CD4-positive, alpha-beta T cell treated with Interleukin-6 at 100 ng/mL for 8 hours (primary cell): ENCODE results near the gene MYOM1.
"Not testable (repeated sequence)": the region's sequence is repeated elsewhere in the genome, so short reads cannot be mapped to it uniquely, and the experiment has no call there.

Source experiments
- DNase-seq: peaks from one replicate; pipeline ENCODE4 v3.0.0-alpha.2; 2020; ENCODE audit warnings: mixed read lengths, low spot score

Gene MYOM1

GRCh38 chr18:3248658-3249359 lies 29.0 kb upstream of the MYOM1 start:
- DNase-seq: peak; percentile 56

DNA sequence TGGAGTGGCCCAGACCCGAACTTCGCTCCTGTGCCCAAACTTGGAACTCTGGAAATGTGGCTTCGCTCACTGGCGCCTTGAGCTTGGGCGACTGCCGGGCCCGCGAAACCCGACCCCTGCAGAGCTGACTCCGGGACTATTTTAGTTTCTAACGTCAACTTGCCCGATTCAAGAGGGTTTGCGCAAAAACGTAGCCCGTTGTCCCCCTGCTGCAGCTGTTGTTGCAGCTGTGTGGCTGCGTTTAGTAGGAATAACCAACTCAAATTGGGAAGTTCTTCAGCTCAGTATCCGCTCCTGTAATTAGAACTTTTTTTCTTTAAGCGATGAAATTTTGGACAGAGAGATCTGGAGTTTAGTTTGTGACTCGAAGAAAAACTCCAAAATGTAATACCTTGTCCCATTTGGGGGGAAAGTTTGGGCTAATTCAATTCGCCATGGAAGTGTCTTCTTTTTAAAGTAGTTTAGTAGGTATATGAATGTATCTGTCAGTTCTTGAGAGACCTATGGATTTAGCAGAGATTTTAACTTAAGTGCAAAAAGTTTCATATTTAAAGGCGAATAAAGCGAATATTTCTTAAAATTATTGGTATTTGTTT lies 28.4 kb upstream of the MYOM1 start:
- DNase-seq: no peak

DNA sequence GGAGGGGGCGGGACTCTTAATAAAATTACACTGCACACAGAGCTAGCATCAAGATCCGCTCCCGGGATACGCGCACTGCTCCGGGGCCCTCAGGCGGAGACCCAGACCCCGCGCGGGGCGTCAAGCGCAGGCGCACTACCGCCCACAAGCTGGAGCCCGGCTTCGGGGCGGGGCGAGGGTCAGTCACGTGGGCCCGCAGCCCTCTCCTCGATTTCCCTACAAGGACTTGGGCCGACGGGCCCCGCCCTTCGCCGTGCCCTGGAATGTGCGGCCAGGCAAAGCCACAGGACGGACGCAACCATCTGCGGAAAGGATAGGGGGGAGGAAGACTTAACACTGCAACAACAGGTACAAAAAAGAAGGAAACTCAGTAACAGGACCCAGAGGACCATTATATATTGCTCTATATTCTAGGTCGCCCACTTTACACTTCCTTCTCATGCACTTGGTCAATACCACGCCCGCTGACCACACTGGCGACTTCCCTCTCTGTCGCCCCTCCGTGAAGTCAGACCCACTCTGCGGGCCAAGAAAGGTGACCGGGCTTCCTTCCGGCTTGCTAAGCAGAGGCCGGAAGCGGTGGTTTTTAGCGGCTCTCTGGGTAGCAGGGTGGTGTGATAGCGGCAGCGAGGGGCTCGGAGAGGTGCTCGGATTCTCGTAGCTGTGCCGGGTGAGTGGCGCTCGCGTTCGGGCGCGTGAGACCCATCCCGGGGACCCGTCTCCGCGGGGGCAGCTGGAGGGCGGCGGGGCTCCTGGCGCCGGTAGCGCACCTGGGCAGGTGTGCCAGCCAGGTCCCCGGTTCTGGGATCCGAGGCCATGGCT lies 27.7 kb upstream of the MYOM1 start, which contains the start of gene MYL12A:
Gene MYL12A, plus strand, starts transcription at position 562 of the 822 bp plus-strand sequence. CDS start 5,447 bp downstream, outside the sequence.
- DNase-seq: peak; percentile 95

DNA sequence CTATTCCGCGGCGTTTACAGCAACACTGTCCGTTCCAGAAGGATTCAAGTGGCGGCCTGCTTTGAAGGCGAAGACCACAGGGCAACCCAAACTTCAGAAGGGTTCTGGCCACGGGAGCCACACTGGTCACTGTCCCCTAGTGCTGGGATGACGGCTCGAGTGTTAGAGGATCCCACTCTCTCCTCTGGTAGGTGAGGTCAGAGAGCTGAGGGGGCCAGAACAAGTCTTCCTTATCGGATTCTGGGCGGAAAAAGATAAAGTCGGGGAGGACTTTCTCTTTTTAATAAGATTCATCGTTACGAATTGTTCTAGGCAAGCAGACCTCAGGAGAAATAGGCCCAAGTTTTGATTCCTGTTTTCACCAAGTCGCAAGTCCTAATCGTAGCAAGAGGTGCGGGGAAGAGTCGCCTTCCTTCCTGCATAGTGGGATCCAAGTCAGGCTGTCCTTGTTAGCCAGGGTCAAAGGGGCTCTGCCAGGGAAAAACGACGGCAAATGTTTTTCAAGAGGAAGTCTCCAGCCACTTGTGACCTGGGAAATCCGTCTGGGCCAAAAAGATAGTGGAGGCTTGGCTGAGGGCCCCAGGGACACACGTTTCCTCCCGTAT lies 27.0 kb upstream of the MYOM1 start:
- DNase-seq: no peak

GRCh38 chr18:3245853-3246634 lies 26.3 kb upstream of the MYOM1 start:
- DNase-seq: peak; percentile 77

- no peak for DNase-seq
Measured at GRCh38 chr18:3245185-3245564, 25.4 kb upstream of the MYOM1 start.

- DNase-seq: no peak
Measured at GRCh38 chr18:3238742-3239141, 19.0 kb upstream of the MYOM1 start.

GRCh38 chr18:3236470-3236869 lies 16.7 kb upstream of the MYOM1 start:
- no peak for DNase-seq

DNA sequence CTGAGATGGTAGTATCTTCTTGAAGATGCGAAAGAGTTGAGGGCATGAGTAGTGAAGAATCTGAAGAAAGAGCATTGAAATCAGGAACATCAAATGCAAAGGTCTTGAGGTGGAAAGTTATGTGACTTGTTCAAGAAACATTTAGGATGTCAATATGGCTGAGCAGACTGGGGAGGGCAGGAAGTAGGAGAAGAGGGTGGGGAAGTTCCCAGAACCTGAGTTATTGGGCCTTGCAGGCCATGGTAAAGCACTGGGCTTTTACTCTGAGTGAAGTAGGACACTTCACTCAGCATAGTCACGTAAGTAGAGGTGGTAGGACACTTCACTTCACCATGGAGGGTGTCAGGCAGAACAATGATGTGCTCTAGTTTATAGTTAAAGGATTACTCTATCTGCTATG lies 16.1 kb upstream of the MYOM1 start:
- DNase-seq: no peak

- DNase-seq: no peak
Measured at GRCh38 chr18:3234457-3234856, 14.7 kb upstream of the MYOM1 start.

DNA sequence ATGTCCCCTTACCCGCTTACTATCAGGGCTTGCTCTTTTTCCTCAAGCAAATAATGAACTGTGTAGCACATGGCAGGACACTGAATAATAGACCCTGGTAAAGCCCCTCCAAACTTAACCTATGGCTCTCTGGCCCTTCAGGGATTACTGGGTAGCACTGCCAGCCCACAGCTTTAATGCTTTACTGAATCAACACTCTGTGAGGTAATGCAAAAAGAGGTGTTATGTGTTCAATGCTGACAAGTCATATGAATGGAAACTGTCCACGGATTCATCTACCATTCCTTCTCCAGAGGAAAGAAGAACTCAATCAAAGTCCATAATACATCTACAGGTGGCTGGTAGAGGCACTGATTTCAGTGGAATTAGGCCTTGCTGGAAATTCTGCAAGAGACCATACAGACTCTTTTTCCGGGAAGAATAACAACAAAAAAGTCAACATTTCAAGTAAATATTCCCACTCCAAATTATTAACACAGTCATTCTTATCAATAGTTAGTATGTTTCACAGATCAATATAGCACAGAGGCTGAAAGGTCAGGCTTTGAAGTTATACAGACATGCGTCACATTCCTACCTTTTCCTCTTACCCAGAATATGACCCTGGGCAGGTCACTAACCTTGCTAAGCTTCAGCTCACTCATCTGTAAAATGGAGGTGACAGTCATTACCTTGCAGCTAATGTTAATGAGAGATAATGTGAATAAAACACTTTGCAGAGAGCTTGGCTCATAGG lies 13.8 kb upstream of the MYOM1 start:
- DNase-seq: no peak

- no peak for DNase-seq
Measured at GRCh38 chr18:3233004-3233403, 13.2 kb upstream of the MYOM1 start.

- no peak for DNase-seq
Measured at GRCh38 chr18:3230401-3231334, 10.9 kb upstream of the MYOM1 start.

- no peak for DNase-seq
Measured at GRCh38 chr18:3226048-3226447, 6.3 kb upstream of the MYOM1 start.

DNA sequence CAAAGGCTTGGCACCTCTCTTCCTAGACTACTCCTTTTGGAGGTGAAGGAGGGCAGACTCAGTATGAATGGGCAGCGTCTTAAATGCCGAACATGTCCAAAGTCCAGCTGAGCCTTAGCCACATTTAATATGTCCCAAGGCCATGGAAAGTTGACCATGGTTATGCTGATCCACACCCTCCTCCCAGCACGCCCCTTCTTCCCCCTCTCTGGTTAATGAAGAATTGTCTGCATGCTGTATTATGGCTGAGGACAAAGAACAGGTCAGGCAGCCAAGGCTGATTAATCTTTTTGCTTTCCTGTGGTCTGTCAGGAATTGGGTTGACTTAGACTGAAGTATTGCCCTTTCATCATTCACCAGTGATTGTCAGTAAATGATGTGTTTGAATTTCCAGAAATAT lies 5.8 kb upstream of the MYOM1 start:
- DNase-seq: no peak

- DNase-seq: no peak
Measured at GRCh38 chr18:3224223-3224622, 4.5 kb upstream of the MYOM1 start.

- no peak for DNase-seq
Measured at GRCh38 chr18:3223356-3223755, 3.6 kb upstream of the MYOM1 start.

DNA sequence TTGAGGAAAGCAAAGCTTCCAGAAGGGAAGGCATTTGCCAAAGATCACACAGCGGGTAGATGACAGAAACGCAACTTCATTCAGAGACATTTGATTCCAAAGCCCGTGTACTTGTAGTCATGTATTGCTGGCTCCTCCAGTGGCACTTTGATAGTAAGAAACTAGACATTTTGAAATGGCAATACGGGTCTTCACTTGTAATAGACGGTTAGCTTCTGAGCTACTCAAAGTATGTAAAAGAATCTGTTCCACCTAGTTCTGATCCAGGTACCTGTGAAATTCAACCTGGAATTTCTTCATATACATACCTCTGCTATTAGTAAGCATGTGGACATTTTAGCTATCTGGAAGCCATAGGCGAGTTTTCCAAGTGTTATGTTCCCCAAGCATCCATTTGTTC lies 1.7 kb upstream of the MYOM1 start:
- no peak for DNase-seq

DNA sequence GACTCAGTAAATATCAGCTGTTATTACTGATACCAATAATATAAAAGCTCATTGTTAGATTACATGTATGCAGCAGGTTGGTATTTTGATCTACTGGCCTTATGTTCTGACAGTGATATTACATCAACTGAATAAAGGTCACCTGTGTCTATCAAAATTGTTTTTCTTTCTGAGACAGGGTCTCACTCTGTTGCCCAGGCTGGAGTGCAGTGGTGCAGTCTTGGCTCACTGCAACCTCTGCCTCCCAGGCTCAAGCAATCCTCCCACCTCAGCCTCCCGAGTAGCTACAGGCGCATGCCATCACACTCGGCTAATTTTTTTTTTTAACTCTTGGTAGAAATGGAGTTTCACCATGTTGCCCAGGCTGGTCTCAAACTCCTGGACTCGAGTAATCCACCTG lies 1.1 kb upstream of the MYOM1 start:
- DNase-seq: not testable (repeated sequence)

- no peak for DNase-seq
Measured at GRCh38 chr18:3219241-3219630, 532 bp downstream of the MYOM1 start.
